Measurements from ENCODE around the gene EIPR1.
"Not testable (repeated sequence)": the region's sequence is repeated elsewhere in the genome, so short reads cannot be mapped to it uniquely, and the experiment has no call there.

The EIPR1 gene

DNA sequence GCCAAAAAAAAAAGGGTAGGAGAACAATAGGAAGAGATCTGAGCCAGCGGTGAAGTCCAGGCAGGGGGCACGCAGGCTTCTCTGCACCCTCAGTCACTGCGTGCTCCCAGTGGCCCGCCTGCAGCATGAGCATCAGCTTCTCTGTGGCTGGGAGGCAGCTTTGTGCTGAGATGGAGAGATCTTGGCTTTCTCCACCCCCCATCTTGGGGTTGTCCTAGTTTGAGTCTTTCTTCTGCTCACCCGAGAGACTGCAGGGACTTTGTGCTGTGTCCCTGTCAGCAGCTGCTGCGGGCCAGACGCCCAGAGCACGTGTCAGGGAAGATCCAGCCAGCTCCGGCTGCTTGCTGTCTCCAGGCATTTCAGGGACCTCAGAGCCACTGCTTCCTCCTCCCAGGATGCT is 22.2 kb upstream of the EIPR1 start:
- no peak for DNase-seq

DNA sequence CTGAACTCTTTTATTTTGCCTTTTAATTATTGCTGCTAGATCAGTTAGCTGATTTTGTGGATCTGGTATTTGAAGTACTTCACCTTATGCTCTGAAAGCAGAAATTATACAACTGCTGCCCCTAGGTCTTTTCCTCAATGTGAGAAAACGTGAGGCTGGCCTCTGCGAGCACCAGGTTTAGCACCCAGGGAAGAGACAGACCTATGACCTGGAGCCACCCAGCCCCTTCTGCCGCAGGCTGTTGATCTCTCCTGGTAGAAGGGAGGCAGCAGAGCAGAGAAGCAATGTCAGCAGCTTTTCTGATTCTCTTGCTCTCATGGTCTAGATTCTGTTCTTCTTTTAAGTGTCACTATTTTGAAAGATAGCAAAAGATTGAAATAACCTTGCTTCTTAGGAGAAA is 21.8 kb upstream of the EIPR1 start:
- DNase-seq = no peak

DNA sequence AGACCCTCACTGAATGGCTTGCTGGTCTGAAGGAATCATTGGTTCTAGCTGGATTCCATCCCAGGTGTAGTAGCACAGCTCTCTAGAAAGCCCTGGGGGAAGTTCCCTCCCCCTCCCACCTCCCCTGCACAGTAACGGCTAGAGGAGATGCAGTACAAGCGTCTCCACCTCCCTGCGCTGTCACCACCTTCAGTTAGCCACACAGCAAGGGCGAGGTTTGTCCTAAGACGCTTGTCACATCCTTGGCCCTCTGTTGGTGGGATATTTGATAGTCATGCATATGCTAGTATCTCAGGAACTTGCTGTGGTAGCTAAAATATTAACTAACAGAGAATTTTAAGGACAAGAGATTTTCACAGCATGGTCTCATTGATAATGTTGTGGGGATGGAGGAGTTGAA is 21.2 kb upstream of the EIPR1 start:
- no peak for DNase-seq

DNA sequence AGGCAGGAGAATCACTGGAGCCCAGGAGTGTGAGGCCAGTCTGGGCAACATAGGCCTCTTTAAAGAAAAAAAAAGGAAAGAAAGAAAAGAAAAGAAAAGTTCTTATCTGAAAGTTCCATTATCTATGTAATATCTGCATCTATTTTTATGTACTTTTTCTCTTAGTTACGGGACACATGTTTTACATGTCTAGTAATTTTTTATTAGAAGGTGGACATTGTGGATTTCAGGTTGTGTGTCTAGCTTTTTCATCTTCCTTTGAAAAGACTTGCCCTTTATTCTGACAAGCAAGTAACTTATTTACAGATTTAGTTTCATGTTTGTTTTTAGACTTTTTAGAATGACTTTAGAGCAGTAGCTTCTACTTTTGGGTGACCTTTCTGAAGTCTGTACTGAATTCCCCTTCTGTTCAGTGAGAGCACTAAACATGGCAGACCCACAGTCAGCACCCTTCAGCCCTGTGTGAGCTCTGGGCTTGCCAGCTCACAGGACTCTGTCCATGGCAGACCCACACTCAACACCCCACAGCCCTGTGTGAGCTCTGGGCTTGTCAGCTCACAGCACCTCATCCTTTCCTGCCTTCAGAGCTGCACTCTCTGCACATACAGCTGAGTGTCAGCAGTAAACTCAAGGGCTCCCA is 19.4 kb upstream of the EIPR1 start:
- no peak for DNase-seq

DNA sequence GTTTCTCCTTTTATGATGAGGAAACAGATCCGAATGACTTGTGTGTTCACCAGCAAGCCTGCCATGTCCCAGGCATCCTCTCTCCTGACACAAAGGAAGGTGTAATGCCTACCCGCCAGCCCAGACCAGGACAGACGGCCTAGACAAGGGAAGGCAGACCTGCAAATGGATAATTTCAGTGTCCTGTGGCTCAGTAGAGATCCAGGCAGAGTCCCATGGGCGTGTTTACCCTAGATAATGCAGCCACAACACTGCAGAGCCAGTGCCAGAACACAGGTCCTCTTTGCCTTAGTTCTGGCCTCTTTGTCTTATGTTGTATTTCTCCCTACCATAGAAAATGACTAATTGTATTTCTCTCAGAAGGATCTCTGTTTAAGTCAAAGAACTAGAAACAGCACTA is 14.6 kb upstream of the EIPR1 start:
- no peak for DNase-seq

DNA sequence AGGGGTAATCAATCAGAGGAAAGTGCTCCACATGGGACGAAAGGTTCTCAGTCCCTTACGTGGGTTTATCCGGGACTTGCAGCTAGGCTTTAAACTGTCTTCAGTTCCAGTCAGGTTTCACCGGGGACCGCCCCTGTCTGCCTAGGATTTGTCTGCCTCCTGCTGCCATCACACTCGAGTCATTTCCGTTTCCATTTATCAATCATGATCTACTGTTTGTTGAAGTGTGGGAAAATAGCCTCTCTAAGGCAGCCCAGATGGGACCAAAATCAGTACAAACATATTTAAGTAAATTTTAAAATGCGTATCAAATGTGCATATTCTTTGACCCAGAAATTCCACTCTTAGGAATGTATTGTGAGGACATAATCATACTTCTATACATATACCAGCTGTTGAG is 12.4 kb upstream of the EIPR1 start:
- DNase-seq = no peak

DNA sequence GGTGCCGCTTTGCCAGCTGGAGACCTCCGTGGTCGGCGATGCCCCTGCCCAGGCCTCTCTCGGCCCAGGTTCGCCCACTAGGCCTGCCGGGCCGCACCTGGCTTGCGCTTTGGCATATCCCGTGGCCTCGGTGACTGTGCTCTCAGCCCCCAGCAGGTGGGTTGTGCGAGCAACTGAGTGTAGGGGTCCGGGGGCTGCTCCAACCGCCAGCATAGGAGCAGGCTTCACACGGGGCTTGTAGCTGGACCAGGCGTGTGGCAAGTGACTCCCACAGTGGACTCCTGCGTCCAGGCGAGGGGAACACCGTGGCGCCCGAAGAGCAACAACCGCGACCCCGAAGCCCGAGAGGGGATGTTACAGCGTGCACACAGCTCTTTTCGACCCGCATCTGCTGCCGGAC is 11.6 kb upstream of the EIPR1 start:
- no peak for DNase-seq

DNA sequence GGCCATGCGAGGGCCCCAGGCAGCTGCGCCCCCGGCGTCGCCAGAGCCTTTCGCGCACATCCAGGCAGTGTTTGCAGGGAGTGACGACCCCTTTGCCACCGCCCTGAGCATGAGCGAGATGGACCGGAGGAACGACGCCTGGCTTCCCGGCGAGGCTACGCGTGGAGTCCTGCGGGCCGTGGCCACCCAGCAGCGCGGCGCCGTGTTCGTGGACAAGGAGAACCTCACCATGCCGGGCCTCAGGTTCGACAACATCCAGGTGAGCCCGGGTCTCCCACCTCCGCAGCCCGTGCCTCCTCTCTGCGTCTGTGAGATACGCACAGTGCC is 10.8 kb upstream of the EIPR1 start:
- no peak for DNase-seq

DNA sequence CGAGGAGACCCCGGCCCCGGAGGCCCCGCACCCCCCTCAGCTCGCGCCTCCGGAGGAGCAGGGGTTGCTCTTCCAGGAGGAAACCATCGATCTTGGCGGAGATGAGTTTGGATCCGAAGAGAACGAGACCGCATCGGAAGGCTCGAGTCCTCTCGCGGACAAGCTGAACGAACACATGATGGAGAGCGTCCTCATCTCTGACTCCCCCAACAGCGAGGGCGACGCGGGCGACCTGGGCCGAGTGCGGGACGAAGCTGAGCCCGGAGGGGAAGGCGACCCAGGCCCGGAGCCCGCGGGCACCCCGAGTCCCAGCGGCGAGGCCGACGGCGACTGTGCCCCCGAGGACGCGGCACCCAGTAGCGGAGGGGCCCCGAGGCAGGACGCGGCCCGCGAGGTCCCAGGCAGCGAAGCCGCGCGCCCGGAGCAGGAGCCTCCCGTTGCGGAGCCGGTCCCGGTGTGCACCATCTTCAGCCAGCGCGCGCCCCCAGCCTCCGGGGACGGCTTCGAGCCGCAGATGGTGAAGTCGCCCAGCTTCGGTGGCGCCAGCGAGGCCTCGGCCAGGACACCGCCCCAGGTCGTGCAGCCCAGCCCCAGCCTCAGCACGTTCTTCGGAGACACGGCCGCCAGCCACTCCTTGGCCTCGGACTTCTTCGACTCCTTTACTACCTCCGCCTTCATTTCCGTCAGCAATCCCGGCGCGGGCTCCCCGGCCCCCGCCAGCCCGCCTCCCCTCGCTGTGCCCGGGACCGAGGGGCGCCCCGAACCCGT is 10.2 kb upstream of the EIPR1 start:
- DNase-seq = no peak

DNA sequence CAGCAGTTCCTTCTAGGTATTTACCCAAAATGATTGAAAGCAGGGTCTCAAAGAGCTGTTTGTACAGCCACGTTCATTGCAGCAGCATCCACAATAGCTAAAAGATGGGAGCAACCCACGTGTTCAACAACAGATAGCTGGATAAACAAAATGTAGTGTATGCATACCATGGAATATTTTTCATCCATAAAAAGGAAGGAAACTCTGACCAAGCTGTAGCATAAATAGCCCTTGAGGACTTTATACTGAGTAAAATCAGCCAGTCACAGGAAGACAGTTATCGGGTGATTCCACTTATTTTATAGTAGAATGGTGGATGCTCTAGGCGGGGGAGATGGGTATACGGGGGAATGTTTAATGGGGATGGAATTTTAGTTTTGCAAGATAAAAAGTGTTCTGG is 9.4 kb upstream of the EIPR1 start:
- no peak for DNase-seq

DNA sequence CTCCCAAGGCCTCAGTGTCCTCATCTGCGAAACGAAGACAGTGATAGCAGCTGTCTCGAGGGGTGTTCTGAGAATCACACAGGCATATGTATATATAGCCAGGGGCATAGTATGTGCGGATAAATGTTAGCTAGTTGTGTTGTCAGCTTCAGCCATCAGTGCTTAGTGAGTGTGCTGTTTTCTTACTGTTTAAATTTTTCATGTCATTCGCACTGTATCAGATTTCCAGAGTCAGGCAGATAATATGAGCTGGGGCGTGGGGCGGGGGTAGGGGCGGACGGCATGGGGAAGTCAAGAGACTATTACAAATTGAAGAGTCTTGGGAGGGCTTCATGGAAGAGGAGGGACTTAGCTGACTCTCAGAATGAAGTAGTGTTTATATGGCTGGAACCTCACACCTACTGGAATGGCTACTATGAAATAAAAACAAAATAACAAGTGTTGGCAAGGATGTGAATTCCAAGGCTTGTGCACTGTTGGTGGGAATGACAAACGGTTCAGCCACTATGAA is 8.9 kb upstream of the EIPR1 start:
- no peak for DNase-seq

DNA sequence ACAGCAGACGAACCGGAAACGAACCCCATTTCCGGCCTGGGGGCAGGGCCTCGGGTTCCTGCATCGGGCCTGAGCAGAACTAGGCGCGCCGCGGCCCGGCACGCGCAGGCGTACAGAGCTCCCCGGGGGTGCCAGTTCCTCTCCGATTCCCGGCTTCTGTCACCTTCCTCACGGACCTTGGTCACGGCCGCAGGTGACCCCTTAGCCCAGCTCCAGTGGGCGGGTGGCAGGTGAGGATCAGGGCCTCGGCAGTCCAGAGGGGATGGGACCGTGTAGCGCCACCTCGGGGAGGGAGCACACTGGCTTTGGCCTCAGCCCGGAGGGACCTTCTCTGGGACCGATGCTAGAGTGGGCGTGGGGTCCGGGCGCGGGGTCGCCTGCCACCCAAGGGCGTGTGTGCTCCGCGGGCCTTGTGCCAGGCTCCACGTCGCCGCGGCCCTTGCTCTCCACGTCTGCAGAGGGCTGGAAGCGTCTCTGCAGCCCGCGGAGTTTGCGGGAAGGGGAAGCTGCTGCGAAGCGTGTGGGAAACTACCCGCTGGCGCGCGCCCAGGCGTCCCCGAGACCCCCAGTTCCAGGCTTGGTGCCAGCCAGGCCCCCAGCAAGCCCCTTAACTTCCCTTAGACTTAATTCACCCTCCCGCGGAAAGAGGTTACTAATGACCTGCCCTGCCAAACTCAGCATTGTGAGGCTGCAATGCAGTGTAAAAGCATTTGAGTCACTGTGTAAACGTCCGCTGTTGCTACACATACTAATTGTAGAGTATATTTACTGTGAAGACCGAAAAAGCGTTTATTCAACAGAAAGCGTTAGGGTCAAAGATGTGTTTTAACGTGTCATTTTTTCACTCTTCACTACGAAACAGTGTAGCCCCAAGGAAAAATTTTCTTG is 2.3 kb upstream of the EIPR1 start, which contains the start of gene TRAPPC12:
TRAPPC12 (plus strand) TSS at position 48 of the 888 bp plus-strand sequence. CDS start 7,930 bp downstream, outside the sequence.
- no peak for DNase-seq

DNA sequence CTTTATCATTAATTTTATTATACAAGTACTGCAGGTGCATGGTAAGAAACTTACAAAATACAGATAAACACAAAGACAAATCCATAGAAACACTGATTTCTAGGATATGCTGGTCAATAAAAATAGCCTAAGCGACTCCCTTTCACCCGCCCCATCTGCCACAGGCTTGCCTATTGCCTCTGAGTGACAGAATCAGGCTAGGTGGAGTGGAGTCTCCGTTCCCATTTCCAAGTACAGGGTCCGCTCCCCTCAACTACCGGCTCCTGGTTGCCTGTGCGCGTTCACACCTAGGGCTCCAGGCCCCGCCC is 1.7 kb upstream of the EIPR1 start:
- DNase-seq = no peak

DNA sequence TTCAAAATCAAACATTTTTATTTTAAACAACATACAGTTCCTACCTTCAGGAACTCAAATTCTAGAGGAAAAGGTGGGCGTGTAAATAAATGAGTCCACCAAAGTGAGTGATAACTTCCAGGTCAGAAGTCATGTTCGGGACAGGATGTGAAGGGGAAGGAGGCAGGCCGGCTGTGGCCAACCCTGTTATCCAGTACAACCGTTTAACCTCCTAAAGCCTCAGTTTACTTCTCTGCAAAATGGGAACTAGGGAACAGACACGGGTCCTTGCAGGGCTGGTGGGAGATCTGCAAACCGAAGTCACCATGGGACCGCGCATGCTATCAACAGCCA is 373 bp downstream of the EIPR1 start:
- DNase-seq = no peak

DNA sequence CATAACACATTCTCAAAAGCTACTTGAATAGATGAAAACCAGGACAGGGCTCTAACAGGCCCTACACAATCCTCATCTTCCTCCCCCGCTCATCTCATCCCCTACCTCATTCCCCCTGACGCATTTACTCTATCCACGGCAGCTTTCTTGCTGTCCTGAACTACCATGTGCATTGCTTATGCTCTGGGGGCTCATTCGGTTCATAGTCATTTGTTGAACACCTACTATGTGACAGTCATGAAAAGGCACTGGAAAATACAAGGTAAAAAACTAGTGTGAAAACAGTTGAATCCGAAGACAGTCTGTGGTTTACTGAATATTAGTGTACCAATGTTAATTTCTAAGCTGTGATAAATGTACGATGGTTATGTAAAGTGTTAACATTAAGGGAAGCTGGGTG is 797 bp downstream of the EIPR1 start:
- DNase-seq = no peak

DNA sequence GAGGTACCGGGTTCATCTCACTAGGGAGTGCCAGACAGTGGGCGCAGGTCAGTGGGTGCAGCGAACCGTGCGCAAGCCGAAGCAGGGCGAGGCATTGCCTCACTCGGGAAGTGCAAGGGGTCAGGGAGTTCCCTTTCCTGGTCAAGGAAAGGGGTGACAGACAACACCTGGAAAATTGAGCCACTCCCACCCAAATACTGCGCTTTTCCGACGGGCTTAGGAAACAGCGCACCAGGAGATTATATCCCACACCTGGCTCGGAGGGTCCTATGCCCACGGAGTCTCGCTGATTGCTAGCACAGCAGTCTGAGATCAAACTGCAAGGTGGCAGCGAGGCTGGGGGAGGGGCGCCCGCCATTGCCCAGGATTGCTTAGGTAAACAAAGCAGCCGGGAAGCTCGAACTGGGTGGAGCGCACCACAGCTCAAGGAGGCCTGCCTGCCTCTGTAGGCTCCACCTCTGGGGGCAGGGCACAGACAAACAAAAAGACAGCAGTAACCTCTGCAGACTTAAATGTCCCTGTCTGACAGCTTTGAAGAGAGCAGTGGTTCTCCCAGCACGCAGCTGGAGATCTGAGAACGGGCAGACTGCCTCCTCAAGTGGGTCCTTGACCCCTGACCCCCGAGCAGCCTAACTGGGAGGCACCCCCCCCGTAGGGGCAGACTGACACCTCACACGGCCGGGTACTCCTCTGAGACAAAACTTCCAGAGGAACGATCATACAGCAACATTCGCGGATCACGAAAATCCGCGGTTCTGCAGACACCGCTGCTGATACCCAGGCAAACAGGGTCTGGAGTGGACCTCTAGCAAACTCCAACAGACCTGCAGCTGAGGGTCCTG is 8.1 kb downstream of the EIPR1 start:
- DNase-seq = not testable (repeated sequence)

DNA sequence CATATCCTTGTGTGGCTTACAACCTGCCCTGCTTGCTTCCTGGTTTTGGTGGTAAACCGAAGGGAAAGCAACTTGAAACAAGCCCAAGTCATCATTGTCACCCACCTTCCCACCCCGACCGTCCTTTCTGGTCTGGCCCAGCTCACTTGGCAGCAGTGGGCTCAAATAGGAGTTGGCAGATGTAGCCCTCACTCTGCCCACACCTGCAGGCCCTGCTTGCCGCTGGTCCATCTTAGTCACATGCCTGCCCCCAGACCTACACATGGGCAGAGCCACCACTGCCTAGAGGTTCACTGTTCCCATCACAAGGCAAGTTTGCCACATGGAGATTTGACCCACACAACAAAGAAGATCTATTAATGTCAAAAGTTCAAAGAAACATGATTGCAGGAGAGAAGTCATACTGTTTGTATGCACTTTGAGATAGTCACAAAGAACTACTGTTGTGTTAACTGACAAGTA is 9.3 kb downstream of the EIPR1 start:
- no peak for DNase-seq

DNA sequence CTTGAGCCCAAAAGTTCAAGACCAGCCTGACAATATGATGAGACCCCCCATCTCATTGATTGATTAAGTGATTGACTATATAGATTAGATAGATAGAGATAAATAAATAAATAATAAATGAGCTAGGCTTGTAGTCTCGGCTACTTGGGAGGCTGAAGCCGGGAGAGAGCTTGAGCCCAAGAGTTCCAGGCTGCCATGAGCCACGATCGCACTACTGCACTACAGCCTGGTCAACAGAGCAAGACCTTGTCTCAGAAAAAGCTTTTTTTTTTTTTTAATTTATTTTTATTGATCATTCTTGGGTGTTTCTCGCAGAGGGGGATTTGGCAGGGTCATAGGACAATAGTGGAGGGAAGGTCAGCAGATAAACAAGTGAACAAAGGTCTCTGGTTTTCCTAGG is 12.4 kb downstream of the EIPR1 start:
- no peak for DNase-seq

DNA sequence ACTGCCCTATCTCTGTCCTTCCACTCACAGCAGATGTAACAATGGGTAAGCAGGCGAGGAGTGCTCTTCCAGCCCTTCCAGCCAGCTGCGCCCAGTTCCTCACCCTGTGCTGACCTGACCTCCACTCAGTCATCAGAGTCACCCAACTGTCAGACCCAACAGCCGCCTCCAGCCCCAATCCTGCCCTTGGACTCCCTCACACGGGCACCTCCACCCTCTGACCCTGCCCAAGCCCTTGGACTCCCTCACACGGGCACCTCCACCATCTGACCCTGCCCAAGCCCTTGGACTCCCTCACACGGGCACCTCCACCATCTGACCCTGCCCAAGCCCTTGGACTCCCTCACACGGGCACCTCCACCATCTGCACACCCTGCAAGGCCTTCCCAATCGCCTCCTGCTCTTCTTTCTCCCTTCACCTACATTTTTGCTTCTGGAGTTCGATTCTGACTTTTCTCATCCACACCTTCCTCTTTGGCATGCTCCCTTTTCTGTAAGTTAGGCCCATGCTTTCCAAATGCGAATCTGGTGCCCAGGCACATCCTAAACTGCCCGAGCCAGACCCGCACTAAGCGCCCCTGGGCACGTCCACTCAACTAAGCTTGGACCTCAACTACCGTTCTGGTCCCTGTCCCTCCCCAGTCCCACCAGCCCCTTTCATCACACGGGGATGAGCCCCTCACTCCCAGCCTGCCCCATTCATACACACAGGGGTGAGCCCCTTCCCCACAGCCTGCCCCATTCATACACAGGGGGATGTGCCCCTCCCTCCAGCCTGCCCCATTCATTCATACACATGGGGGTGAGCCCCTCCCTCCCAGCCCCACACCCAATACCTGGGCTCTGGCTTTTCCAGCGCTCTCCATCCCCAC is 15.9 kb downstream of the EIPR1 start:
- no peak for DNase-seq

DNA sequence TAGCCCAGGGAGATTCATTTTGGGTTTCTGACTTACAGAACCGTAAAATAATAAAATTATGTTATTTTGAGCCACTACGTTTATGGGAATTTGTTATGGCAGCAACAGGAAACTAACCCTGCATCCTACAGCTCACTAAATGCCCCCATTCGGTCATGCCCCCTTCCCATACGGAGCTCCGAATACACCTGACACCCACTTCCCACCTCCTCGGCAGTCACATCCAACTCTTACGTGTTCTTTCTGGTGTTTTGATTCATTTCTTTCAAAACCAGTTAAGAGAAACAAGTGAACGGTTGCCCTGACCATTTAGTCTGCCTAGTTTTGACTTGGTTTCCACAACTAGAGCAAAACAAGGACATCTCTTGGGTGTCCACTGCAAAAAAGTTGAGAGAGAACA is 19.7 kb downstream of the EIPR1 start:
- DNase-seq = no peak

DNA sequence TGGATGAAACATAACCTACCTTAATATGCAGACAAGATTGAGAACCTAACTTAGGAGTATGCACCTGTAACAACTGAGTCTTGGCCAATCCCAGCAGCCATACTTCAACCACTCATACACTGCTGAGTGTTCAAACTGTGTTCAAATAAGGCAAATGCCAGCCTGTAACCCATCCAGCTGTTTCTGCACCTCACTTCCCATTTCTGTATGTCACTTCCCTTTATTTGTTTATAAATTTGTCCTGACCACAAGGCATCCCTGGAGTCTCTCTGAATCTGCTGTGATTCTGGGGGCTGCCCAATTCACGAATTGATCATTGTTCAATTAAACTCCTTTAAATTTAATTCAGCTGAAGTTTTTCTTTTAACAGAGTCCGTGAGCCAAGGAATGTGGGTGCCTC is 20.2 kb downstream of the EIPR1 start:
- DNase-seq = not testable (repeated sequence)

DNA sequence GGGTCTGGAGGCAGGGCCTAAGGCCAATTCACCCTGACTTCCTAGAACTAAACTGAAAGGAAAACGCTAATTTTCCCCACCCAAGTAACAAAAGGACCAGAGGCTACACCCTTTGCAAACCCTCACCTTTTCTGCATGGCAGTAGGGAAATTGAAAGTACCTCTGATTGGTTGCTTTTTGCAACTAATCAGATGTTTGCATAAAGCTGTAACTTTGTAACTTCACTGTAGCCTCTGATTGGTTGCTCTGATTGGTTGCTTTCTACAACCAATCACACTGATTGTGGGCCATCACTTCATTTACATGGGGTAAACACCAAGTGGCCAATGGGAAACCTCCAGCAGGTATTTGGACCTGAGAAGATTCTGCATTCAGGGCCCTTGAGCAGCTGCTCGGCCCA is 20.8 kb downstream of the EIPR1 start:
- no peak for DNase-seq
